Heart left ventricle (tissue), 16 donors: ENCODE data around the gene ZNF487. TPM values are rescaled to one million over a fixed set of nuclear protein-coding genes. Genes with fewer than 3 reads are reported as not detected.

Source experiments
- ATAC-seq, 4 donors: fragments of 200-7000 bp; cut with Tn5 transposase; one replicate each; pipeline ENCODE4 v1.9.1; 2020 to 2022; ENCODE audit warnings: moderate library complexity in 4 of 4, mild to moderate bottlenecking in 3 of 4, moderate number of reproducible peaks in 1 of 4
- DNase-seq, 5 donors: peaks; one replicate each; pipeline ENCODE4 v3.0.0-alpha.2; 2020
- H3K27ac ChIP-seq, 12 donors: fragments of 200-600 bp; sonication (generic) in 4 of 12; one replicate each; pipeline versions ENCODE4 v1.5.0 to v1.8.0; 2016 to 2022; ENCODE audit warnings: mild to moderate bottlenecking in 2 of 12
- H3K27me3 ChIP-seq, 9 donors: fragments of 200-600 bp; sonication (generic) in 2 of 9; one replicate each; pipeline versions ENCODE4 v1.5.1 to v1.8.0; 2016 to 2022; ENCODE audit warnings: mild to moderate bottlenecking in 3 of 9
- H3K36me3 ChIP-seq, 9 donors: fragments of 200-600 bp; sonication (generic) in 2 of 9; one replicate each; pipeline versions ENCODE4 v1.5.0 to v1.8.0; 2018 to 2022; ENCODE audit warnings: mild to moderate bottlenecking in 2 of 9
- H3K4me1 ChIP-seq, 12 donors: fragments of 200-600 bp; sonication (generic) in 4 of 12; one replicate each; pipeline versions ENCODE4 v1.5.0 to v1.8.0; 2016 to 2022; ENCODE audit warnings: mild to moderate bottlenecking in 3 of 12
- H3K4me3 ChIP-seq, 12 donors: fragments of 200-600 bp; sonication (generic) in 4 of 12; one replicate each; pipeline versions ENCODE4 v1.5.0 to v1.8.0; 2017 to 2022; ENCODE audit warnings: mild to moderate bottlenecking in 9 of 12, moderate library complexity in 4 of 12
- H3K9me3 ChIP-seq, 12 donors: fragments of 200-600 bp; sonication (generic) in 4 of 12; one replicate each; pipeline versions ENCODE4 v1.5.0 to v1.8.0; 2016 to 2022; ENCODE audit warnings: mild to moderate bottlenecking in 1 of 12
- POLR2A ChIP-seq, 2 donors: fragments of 450-650 bp; IDR thresholded peaks; one replicate each; pipeline ENCODE4 v1.6.1; 2017; ENCODE audit warnings: antibody characterized with exemption in 2 of 2, mild to moderate bottlenecking in 2 of 2, moderate library complexity in 2 of 2
- WGBS, 4 donors: extraction: QIAGEN DNeasy Blood & Tissue Kit in 2 of 4; methylation state at CpG; one replicate each; pipeline versions ENCODE4 v1.1.5 to v1.1.7; 2013 to 2018; 5-methylcytosine and 5-hydroxymethylcytosine counted together
- intact Hi-C, 10 donors: fragments of 100-400 bp; cut with DNase I; formaldehyde crosslinking; loops; one replicate each; pipeline versions ENCODE4 v1.11.1 to v1.14.2; 2022
- polyA plus RNA-seq, 2 donors: library from polyadenylated mRNA; stranded (reverse); fragments of 200-250 nt; gene quantifications; one replicate each; pipeline ENCODE4 v1.2.3, GENCODE V29; 2013
- total RNA-seq, 9 donors: library from RNA; depleted of rRNA in 2 of 9; stranded (reverse); fragments of >200 nt in 2 of 9; fragmentation: NEBNext Ultra II Directional in 3 of 9; extraction: Animal tissue kit (Norgen Biotek cat#: 25700) in 3 of 9; gene quantifications; one replicate each; pipeline versions ENCODE4 v1.1.0 to v1.2.4, GENCODE V29; 2016 to 2023
- TF ChIP-seq, protein P1 (sequence below), 12 donors: fragments of 200-600 bp; sonication (generic) in 4 of 12; IDR thresholded peaks; one replicate each; pipeline versions ENCODE4 v1.5.0 to v1.8.0; 2018 to 2022; ENCODE audit warnings: antibody characterized with exemption in 12 of 12, mild to moderate bottlenecking in 5 of 12
- donor health status: ischemic (EF 13 %, LVEDD 7.1; RV severe dilation, severe dysfunction).
- donor health status: healthy with polysubstance abuse.
- donor health status: DM: no; HTN: yes; CAD: no.
- donor health status: DM: no; HTN: no; CAD: no.
- donor health status: ischemic (EF 25% LVEDD 6.9; RV normal size, moderate dysfunction).
- donor health status: ischemic (EF 25% LVEDD 5.7; RV mildly dilated, moderate dysfunction).
- donor health status: healthy.
- donor health status: DM: yes; HTN: yes; CAD: no.
- donor health status: ischemic (EF 35%, LVEDD 5.7; RV mildly dilated, moderate dysfunction).
- donor health status: nonischemic (EF 11% LVEDD 7.7; RV severe dilation, severe dysfunction).
- donor health status: DM: yes; HTN: yes; CAD: no.
- donor health status: PGD.
- donor health status: ischemic (EF 29% LVEDD 5.4; RV normal size, mild dysfunction).
- donor health status: nonischemic (EF 23%, LVEDD 6.1; RV moderate dilation, normal function).

Gene ZNF487
- total and polyA plus RNA-seq, 11 donors = 1.8 to 5.1 (median 2.4) TPM

- 64 to 71% (median 69%) methylated on average over 13 to 14 of the region's 14 CpGs for WGBS, 4 donors
- Histone ChIP-seq H3K36me3 (no peaks in the 10 kb centered on the region), H3K27ac (peak overlapping the region in 1 of 12 donors; percentile 72), H3K4me3 (peak overlapping the region in 1 of 12 donors; percentile 17), H3K4me1 (peaks cover 0 to 42% (median 9%) of the 10 kb centered on the region in 12 donors), H3K9me3 (no peaks in the 10 kb centered on the region), H3K27me3 (no peaks in the 10 kb centered on the region)
- no peak for TF ChIP-seq POLR2A (IDR thresholded peaks at IDR 0.05)
- TF ChIP-seq, protein P1, sequence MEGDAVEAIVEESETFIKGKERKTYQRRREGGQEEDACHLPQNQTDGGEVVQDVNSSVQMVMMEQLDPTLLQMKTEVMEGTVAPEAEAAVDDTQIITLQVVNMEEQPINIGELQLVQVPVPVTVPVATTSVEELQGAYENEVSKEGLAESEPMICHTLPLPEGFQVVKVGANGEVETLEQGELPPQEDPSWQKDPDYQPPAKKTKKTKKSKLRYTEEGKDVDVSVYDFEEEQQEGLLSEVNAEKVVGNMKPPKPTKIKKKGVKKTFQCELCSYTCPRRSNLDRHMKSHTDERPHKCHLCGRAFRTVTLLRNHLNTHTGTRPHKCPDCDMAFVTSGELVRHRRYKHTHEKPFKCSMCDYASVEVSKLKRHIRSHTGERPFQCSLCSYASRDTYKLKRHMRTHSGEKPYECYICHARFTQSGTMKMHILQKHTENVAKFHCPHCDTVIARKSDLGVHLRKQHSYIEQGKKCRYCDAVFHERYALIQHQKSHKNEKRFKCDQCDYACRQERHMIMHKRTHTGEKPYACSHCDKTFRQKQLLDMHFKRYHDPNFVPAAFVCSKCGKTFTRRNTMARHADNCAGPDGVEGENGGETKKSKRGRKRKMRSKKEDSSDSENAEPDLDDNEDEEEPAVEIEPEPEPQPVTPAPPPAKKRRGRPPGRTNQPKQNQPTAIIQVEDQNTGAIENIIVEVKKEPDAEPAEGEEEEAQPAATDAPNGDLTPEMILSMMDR (IDR thresholded peaks at IDR 0.05) = no peak
- intact Hi-C loops = no loop called here
- no peak for ATAC-seq
- DNase-seq = no peak
These were observed 18.8 kb upstream of the ZNF487 start for GRCh38 chr10:43417950-43418768.

GRCh38 chr10:43419997-43420368 lies 16.9 kb upstream of the ZNF487 start:
- peak overlapping the region; percentile 22 to 86 (median 66) for H3K4me3 ChIP-seq
- no peak for TF ChIP-seq POLR2A (IDR thresholded peaks at IDR 0.05)
- TF ChIP-seq, protein P1 (IDR thresholded peaks at IDR 0.05) = no peak
- intact Hi-C loops = loop anchor here in 5 of 10 donors (1.0 to 2.0 kb wide), 4 partner anchors 11 to 23 kb away; partner anchors contain the start of genes ZNF487 (in 3 of the 5) and HNRNPF (in 1 of the 5)
- peaks cover 0 to 42% (median 9%) of the 10 kb centered on the region in 12 donors for H3K4me1 ChIP-seq
- 51 to 65% (median 59%) methylated on average over 18 of the region's 18 CpGs for WGBS, 4 donors
- H3K27ac ChIP-seq = peak overlapping the region; percentile 95 to 100 (median 98)
- DNase-seq = no peak
- no peaks in the 10 kb centered on the region for H3K9me3 ChIP-seq
- peak in 1 of 4 donors; percentile 6 for ATAC-seq
- no peaks in the 10 kb centered on the region for H3K27me3 ChIP-seq
- peaks cover 0 to 5% (median 0%) of the 10 kb centered on the region in 9 donors for H3K36me3 ChIP-seq

DNA sequence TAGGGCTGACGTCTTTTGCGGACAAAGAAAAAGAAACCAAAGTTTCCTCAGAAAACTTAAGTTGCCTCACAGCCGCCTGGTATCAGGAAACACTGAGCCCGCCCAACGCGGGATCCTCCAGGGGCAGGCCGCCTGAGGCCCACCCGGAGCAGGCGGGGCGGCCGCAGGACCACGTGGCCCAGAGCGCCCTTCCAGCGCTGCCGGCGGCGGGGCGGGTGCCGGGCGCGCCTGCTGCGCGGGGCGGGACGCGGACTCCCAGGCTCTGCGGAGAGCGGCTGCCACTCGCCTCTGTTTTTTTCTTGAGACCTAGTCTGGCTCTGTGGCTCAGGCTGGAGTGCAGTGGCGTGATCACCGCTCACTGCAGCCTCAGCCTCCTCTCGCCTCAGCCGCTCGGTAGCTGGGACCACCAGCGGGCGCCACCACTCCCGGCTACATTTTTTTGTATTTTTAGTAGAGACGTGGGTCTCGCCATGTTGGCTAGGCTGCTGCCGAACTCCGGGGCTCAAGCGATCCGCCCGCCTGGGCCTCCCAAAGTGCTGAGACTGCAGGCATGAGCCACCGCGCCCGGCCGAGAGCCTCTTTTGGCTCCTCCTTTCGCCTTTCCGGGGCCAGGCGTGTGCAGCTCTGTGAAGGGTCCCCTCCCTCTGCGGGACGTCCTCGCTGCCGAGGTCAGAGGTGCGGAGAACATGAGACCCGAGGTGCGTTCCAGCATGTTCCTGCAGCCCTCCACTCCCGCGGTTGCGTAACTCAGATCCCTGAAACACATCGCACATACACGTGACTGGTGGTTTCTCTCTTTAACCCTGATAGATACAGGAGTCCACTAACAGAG lies 16.3 kb upstream of the ZNF487 start:
- Histone ChIP-seq H3K4me3 (peak overlapping the region; percentile 22 to 86 (median 66)), H3K27ac (peak overlapping the region; percentile 95 to 100 (median 98)), H3K36me3 (peaks cover 0 to 6% (median 0%) of the 10 kb centered on the region in 9 donors), H3K9me3 (no peaks in the 10 kb centered on the region), H3K27me3 (no peaks in the 10 kb centered on the region), H3K4me1 (peaks cover 0 to 42% (median 9%) of the 10 kb centered on the region in 12 donors)
- TF ChIP-seq, protein P1 (IDR thresholded peaks at IDR 0.05) = peak in 6 of 12 donors; percentile 8 to 57 (median 30)
- peak in 1 of 2 donors; percentile 76 for TF ChIP-seq POLR2A (IDR thresholded peaks at IDR 0.05)
- 1% methylated on average over 38 to 63 of the region's 63 CpGs for WGBS, 4 donors
- ATAC-seq (peak; percentile 94 to 99 (median 96)), DNase-seq (peak; percentile 91 to 94 (median 93))
- intact Hi-C loops = loop anchor here in 5 of 10 donors (1.0 to 2.0 kb wide), 4 partner anchors 11 to 24 kb away; partner anchors contain the start of genes ZNF487 (in 3 of the 5) and HNRNPF (in 1 of the 5)
